ENCODE data around the gene ATRX.

ATRX gene

DNA sequence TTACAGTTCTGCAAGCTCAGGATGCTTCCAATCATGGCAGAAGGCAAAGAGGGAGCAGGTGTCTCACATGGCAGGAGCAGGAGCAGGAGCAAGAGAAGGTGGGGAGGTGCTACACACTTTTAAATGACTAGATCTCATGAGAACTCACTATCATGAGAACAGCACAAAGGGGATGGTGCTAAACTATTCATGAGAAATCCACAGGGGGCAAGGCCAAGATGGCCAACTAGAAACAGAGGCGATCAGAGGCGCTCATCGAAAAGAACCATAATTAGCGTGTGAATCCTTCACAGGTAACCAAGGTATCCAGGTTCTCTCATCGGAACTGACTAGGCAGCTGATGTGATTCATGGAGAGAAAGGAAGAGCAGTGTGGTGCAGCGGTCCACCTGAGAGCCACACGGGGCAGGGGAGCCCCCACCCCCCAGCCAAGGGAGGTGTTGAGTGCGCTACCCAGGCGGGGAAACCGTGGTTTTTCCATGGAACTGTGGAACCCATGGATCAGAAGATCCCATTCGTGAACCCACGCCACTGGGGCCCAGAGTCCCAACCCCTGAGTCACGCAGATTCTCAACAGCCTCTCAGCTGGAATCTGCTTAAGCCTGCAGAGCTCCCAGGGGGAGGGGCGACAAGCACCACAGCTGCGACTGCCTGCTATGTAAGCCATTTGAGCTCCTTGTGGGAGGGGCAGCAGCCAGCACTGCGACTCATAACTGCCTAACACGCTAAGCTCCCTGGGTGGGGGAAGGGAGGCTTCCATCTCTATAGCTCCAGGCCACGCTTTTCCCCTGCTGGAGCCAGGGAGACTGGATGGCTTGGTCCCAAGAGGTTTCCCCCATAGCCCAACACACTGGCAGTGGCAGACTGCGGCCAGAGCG lies 292.1 kb downstream of the ATRX start:
- H3K36me3 ChIP-seq (ENCODE audit: control insufficient read depth, insufficient read depth, low read length), result no peaks in the 10 kb centered on the region
- H3K27me3 ChIP-seq (ENCODE audit: control insufficient read depth, insufficient read depth, low read length), result no peaks in the 10 kb centered on the region
- H3K27ac ChIP-seq (ENCODE audit: low read depth, low read length), result peak overlapping the region; percentile 86
- H3K9ac ChIP-seq (ENCODE audit: low read depth, low read length), result peak overlapping the region; percentile 42; the same call in 1 of the 2 replicates
- peaks cover 13% of the 10 kb centered on the region for H3K4me1 ChIP-seq (ENCODE audit: control insufficient read depth, insufficient read depth, low read length)
- H3K4me3 ChIP-seq (ENCODE audit: low read depth, low read length), result peak overlapping the region; percentile 39
- H3K9me3 ChIP-seq (ENCODE audit: control insufficient read depth, insufficient read depth, low read length), result peaks cover 35% of the 10 kb centered on the region

GRCh38 chrX:77484045-77484444 lies 302.0 kb downstream of the ATRX start:
- Histone ChIP-seq H3K9me3 (ENCODE audit: control insufficient read depth, insufficient read depth, low read length) (peaks cover 39% of the 10 kb centered on the region), H3K9ac (ENCODE audit: low read depth, low read length) (no peak overlapping the region), H3K36me3 (ENCODE audit: control insufficient read depth, insufficient read depth, low read length) (no peaks in the 10 kb centered on the region), H3K4me3 (ENCODE audit: low read depth, low read length) (no peak overlapping the region), H3K27ac (ENCODE audit: low read depth, low read length) (no peak overlapping the region), H3K27me3 (ENCODE audit: control insufficient read depth, insufficient read depth, low read length) (no peaks in the 10 kb centered on the region), H3K4me1 (ENCODE audit: control insufficient read depth, insufficient read depth, low read length) (no peaks in the 10 kb centered on the region)

DNA sequence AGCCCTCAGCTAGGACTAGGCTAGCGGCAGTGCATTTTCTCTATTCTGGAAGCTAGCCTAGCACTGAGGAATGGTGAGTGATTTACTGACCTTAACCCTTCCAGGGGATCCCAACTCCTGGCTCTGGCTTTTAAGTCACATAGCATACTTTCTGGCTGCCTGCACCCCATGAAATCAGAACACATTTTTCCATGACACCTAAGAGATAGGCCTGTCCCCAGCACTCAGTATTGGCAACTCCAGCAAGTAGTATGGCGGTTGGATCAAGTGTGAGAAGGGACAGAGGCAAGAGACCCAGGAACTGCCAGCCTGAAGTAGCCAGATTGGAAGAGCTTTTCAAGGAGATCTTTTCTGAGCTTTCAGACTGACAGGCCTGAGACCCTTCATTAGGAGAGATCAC lies 330.6 kb downstream of the ATRX start:
- Histone ChIP-seq H3K9ac (ENCODE audit: low read depth, low read length) (no peak overlapping the region), H3K36me3 (ENCODE audit: control insufficient read depth, insufficient read depth, low read length) (peaks cover 6% of the 10 kb centered on the region; the same call in 1 of the 2 replicates), H3K4me1 (ENCODE audit: control insufficient read depth, insufficient read depth, low read length) (no peaks in the 10 kb centered on the region), H3K27me3 (ENCODE audit: control insufficient read depth, insufficient read depth, low read length) (no peaks in the 10 kb centered on the region), H3K27ac (ENCODE audit: low read depth, low read length) (no peak overlapping the region), H3K4me3 (ENCODE audit: low read depth, low read length) (no peak overlapping the region), H3K9me3 (ENCODE audit: control insufficient read depth, insufficient read depth, low read length) (peaks cover 21% of the 10 kb centered on the region; the same call in 1 of the 2 replicates)

Data from HUES48 (cell line).